H1 (cell line): ENCODE measurements around the gene GTF2H1. TPM values are rescaled to one million over a fixed set of nuclear protein-coding genes. Genes with fewer than 3 reads are reported as not detected.

ENCODE experiments used
- ATF2 ChIP-seq: IDR thresholded peaks from 2 replicates; pipeline ENCODE4 v1.6.1; 2012; ENCODE audit warnings: low read length, inconsistent platforms
- CREB1 ChIP-seq: IDR thresholded peaks from 2 replicates; pipeline ENCODE4 v1.6.1; 2012; ENCODE audit warnings: inconsistent platforms
- EP300 ChIP-seq, 2 experiments: IDR thresholded peaks; 1 replicate in 1 of 2; 2 replicates in 1 of 2; pipeline ENCODE4 v1.6.1; 2011 to 2012; ENCODE audit warnings: low read depth in 2 of 2, low read length in 2 of 2, mild to moderate bottlenecking in 2 of 2, borderline replicate concordance in 1 of 2, inconsistent platforms in 1 of 2, moderate library complexity in 1 of 2
- MAFK ChIP-seq: IDR thresholded peaks from 2 replicates; pipeline ENCODE4 v1.6.1; 2012; ENCODE audit warnings: low read depth, mild to moderate bottlenecking, improper control_type of control experiment, low read length
- POLR2AphosphoS5 ChIP-seq: IDR thresholded peaks from 2 replicates; pipeline ENCODE4 v1.6.1; 2011; ENCODE audit warnings: low read depth, low read length
- SAP30 ChIP-seq: fragments of 300-600 bp; sonication (generic); IDR thresholded peaks from 2 replicates; pipeline ENCODE4 v1.7.1; 2012; ENCODE audit warnings: low read length, moderate library complexity, mild to moderate bottlenecking, inconsistent platforms; ENCODE audit not compliant: insufficient read depth, insufficient replicate concordance
- SRF ChIP-seq: IDR thresholded peaks from 2 replicates; pipeline ENCODE4 v1.6.1; 2011; ENCODE audit warnings: mild to moderate bottlenecking, low read depth, low read length, moderate library complexity
- SUZ12 ChIP-seq: fragments of 200-600 bp; sonication (generic); IDR thresholded peaks from 2 replicates; pipeline ENCODE4 v1.6.1; 2012; ENCODE audit warnings: mild to moderate bottlenecking, inconsistent platforms, low read length, moderate library complexity, mixed read lengths
- YY1 ChIP-seq: IDR thresholded peaks from 2 replicates; pipeline ENCODE4 v1.6.1; 2011; ENCODE audit warnings: low read depth, mild to moderate bottlenecking, low read length
- polyA plus RNA-seq, 7 experiments: library from polyadenylated mRNA; depleted of rRNA in 3 of 7; stranded (reverse) in 5 of 7; unstranded in 2 of 7; fragments of >200 nt in 5 of 7; fragments of 200-250 nt in 2 of 7; gene quantifications; 1 replicate in 5 of 7; 2 replicates in 1 of 7; 4 replicates in 1 of 7; pipeline versions ENCODE4 v1.2.1 to v1.2.3, GENCODE V29; 2011 to 2013; ENCODE audit warnings: missing spikeins in 2 of 7, mixed read lengths in 2 of 7
- total RNA-seq: library from RNA; stranded (reverse); fragmentation: NEBNext Ultra II Directional; extraction: Animal tissue kit (Norgen Biotek cat#: 25700); gene quantifications from 2 replicates; pipeline ENCODE4 v1.2.1, GENCODE V29; 2021
- TF ChIP-seq, protein P1 (sequence below): fragments of 300-600 bp; sonication (generic); IDR thresholded peaks from 2 replicates; pipeline ENCODE4 v1.7.1; 2012; ENCODE audit warnings: low read length, moderate library complexity, mild to moderate bottlenecking, inconsistent platforms; ENCODE audit not compliant: insufficient replicate concordance

The GTF2H1 gene
- total and polyA plus RNA-seq, 2 of the 8 experiments (the other 6 are each of a cell fraction or from before 2014, with no cell fraction given) = 9.1 to 26.3 TPM

GRCh38 chr11:18310800-18311340 lies 11.5 kb upstream of the GTF2H1 start (continued):
- TF ChIP-seq ATF2 (no peak), SUZ12 (no peak), SAP30 (no peak), SRF (no peak), EP300 (IDR thresholded peaks at IDR 0.05; ENCODE audit: borderline replicate concordance in 1 of 2, low read depth in 2 of 2, low read length in 2 of 2) (no peak), POLR2AphosphoS5 (no peak), YY1 (no peak), MAFK (no peak), CREB1 (no peak)
- TF ChIP-seq, protein P1, sequence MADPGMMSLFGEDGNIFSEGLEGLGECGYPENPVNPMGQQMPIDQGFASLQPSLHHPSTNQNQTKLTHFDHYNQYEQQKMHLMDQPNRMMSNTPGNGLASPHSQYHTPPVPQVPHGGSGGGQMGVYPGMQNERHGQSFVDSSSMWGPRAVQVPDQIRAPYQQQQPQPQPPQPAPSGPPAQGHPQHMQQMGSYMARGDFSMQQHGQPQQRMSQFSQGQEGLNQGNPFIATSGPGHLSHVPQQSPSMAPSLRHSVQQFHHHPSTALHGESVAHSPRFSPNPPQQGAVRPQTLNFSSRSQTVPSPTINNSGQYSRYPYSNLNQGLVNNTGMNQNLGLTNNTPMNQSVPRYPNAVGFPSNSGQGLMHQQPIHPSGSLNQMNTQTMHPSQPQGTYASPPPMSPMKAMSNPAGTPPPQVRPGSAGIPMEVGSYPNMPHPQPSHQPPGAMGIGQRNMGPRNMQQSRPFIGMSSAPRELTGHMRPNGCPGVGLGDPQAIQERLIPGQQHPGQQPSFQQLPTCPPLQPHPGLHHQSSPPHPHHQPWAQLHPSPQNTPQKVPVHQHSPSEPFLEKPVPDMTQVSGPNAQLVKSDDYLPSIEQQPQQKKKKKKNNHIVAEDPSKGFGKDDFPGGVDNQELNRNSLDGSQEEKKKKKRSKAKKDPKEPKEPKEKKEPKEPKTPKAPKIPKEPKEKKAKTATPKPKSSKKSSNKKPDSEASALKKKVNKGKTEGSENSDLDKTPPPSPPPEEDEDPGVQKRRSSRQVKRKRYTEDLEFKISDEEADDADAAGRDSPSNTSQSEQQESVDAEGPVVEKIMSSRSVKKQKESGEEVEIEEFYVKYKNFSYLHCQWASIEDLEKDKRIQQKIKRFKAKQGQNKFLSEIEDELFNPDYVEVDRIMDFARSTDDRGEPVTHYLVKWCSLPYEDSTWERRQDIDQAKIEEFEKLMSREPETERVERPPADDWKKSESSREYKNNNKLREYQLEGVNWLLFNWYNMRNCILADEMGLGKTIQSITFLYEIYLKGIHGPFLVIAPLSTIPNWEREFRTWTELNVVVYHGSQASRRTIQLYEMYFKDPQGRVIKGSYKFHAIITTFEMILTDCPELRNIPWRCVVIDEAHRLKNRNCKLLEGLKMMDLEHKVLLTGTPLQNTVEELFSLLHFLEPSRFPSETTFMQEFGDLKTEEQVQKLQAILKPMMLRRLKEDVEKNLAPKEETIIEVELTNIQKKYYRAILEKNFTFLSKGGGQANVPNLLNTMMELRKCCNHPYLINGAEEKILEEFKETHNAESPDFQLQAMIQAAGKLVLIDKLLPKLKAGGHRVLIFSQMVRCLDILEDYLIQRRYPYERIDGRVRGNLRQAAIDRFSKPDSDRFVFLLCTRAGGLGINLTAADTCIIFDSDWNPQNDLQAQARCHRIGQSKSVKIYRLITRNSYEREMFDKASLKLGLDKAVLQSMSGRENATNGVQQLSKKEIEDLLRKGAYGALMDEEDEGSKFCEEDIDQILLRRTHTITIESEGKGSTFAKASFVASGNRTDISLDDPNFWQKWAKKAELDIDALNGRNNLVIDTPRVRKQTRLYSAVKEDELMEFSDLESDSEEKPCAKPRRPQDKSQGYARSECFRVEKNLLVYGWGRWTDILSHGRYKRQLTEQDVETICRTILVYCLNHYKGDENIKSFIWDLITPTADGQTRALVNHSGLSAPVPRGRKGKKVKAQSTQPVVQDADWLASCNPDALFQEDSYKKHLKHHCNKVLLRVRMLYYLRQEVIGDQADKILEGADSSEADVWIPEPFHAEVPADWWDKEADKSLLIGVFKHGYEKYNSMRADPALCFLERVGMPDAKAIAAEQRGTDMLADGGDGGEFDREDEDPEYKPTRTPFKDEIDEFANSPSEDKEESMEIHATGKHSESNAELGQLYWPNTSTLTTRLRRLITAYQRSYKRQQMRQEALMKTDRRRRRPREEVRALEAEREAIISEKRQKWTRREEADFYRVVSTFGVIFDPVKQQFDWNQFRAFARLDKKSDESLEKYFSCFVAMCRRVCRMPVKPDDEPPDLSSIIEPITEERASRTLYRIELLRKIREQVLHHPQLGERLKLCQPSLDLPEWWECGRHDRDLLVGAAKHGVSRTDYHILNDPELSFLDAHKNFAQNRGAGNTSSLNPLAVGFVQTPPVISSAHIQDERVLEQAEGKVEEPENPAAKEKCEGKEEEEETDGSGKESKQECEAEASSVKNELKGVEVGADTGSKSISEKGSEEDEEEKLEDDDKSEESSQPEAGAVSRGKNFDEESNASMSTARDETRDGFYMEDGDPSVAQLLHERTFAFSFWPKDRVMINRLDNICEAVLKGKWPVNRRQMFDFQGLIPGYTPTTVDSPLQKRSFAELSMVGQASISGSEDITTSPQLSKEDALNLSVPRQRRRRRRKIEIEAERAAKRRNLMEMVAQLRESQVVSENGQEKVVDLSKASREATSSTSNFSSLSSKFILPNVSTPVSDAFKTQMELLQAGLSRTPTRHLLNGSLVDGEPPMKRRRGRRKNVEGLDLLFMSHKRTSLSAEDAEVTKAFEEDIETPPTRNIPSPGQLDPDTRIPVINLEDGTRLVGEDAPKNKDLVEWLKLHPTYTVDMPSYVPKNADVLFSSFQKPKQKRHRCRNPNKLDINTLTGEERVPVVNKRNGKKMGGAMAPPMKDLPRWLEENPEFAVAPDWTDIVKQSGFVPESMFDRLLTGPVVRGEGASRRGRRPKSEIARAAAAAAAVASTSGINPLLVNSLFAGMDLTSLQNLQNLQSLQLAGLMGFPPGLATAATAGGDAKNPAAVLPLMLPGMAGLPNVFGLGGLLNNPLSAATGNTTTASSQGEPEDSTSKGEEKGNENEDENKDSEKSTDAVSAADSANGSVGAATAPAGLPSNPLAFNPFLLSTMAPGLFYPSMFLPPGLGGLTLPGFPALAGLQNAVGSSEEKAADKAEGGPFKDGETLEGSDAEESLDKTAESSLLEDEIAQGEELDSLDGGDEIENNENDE = no peak
